Esophagus squamous epithelium (tissue), 5 donors: ENCODE measurements around the gene HSF2BP. TPM values are rescaled to one million over a fixed set of nuclear protein-coding genes. Genes with fewer than 3 reads are reported as not detected.

Source experiments
- DNase-seq: peaks from one replicate; lab custom pipeline; 2025; lab: John Stamatoyannopoulos, UW
- H3K27ac ChIP-seq, 4 donors: fragments of 200-600 bp; sonication (generic); one replicate each; pipeline ENCODE4 v1.5.1; 2016 to 2019; ENCODE audit warnings: mild to moderate bottlenecking in 1 of 4
- H3K27me3 ChIP-seq, 4 donors: fragments of 200-600 bp; sonication (generic); 1 replicate in 3 of 4; 2 replicates in 1 of 4; pipeline versions ENCODE4 v1.5.1 to v1.6.0; 2017 to 2021; ENCODE audit warnings: antibody characterized with exemption in 1 of 4
- H3K36me3 ChIP-seq, 3 donors: fragments of 200-600 bp; sonication (generic); one replicate each; pipeline ENCODE4 v1.5.1; 2016 to 2019
- H3K4me1 ChIP-seq, 3 donors: fragments of 200-600 bp; sonication (generic); one replicate each; pipeline ENCODE4 v1.5.1; 2017 to 2019
- H3K4me3 ChIP-seq, 4 donors: fragments of 200-600 bp; sonication (generic); 1 replicate in 3 of 4; 2 replicates in 1 of 4; pipeline ENCODE4 v1.5.1; 2016 to 2019; ENCODE audit warnings: mild to moderate bottlenecking in 2 of 4, moderate library complexity in 1 of 4
- H3K9me3 ChIP-seq, 3 donors: fragments of 200-600 bp; sonication (generic); one replicate each; pipeline ENCODE4 v1.5.1; 2016 to 2019
- CTCF ChIP-seq, 6 experiments: fragments of 450-650 bp in 4 of 6; fragments of 200-600 bp in 2 of 6; sonication (generic) in 2 of 6; IDR thresholded peaks; one replicate each; pipeline ENCODE4 v1.5.1; 2016 to 2019; ENCODE audit warnings: antibody characterized with exemption in 6 of 6, mild to moderate bottlenecking in 4 of 6, moderate library complexity in 4 of 6
- POLR2A ChIP-seq, 4 donors: fragments of 450-650 bp; IDR thresholded peaks; one replicate each; pipeline ENCODE4 v1.6.1; 2017; ENCODE audit warnings: antibody characterized with exemption in 4 of 4, mild to moderate bottlenecking in 4 of 4, moderate library complexity in 3 of 4
- WGBS, 2 donors: methylation state at CpG; one replicate each; pipeline ENCODE4 v1.1.5; 2018; 5-methylcytosine and 5-hydroxymethylcytosine counted together
- intact Hi-C: fragments of 100-400 bp; cut with DNase I; formaldehyde crosslinking; loops from one replicate; pipeline ENCODE4 v1.15.0; 2022
- total RNA-seq, 4 donors: library from RNA; depleted of rRNA; stranded (reverse); fragments of >200 nt; gene quantifications; one replicate each; pipeline ENCODE4 v1.1.0, GENCODE V29; 2016
- donor health status: DM: yes; HTN: yes; CAD: no.

The HSF2BP gene
- total RNA-seq, 4 donors from 2014 or later = 0.35 to 1.1 (median 0.76) TPM; not detected in 1

- no peaks in the 10 kb centered on the region for H3K4me1 ChIP-seq
- H3K9me3 ChIP-seq = no peaks in the 10 kb centered on the region
- no peak overlapping the region for H3K27ac ChIP-seq
- TF ChIP-seq CTCF (IDR thresholded peaks at IDR 0.05) (no peak), POLR2A (IDR thresholded peaks at IDR 0.05) (no peak)
- no peak for DNase-seq
- intact Hi-C loops = no loop called here
- H3K36me3 ChIP-seq = peaks cover 25 to 99% (median 43%) of the 10 kb centered on the region in 3 donors
- 84 to 87% methylated on average over 15 to 18 of the region's 25 CpGs for WGBS, 2 donors
- no peaks in the 10 kb centered on the region for H3K27me3 ChIP-seq
- no peak overlapping the region for H3K4me3 ChIP-seq
Observed at GRCh38 chr21:43691086-43691795, 32.0 kb upstream of the HSF2BP start.

GRCh38 chr21:43690346-43690745 lies 31.1 kb upstream of the HSF2BP start:
- no peaks in the 10 kb centered on the region for H3K4me1 ChIP-seq
- H3K9me3 ChIP-seq = no peaks in the 10 kb centered on the region
- DNase-seq = no peak
- H3K4me3 ChIP-seq = no peak overlapping the region
- no peak overlapping the region for H3K27ac ChIP-seq
- peaks cover 30 to 100% (median 49%) of the 10 kb centered on the region in 3 donors for H3K36me3 ChIP-seq
- intact Hi-C loops = no loop called here
- 83 to 89% methylated on average over 2 to 3 of the region's 7 CpGs for WGBS, 2 donors
- no peaks in the 10 kb centered on the region for H3K27me3 ChIP-seq
- no peak for TF ChIP-seq CTCF (IDR thresholded peaks at IDR 0.05)
- TF ChIP-seq POLR2A (IDR thresholded peaks at IDR 0.05) = no peak

GRCh38 chr21:43689556-43690337 lies 30.5 kb upstream of the HSF2BP start:
- WGBS, 2 donors = 88 to 96% methylated on average over 15 to 20 of the region's 32 CpGs
- no peaks in the 10 kb centered on the region for H3K9me3 ChIP-seq
- H3K36me3 ChIP-seq = peaks cover 30 to 100% (median 55%) of the 10 kb centered on the region in 3 donors
- no peak overlapping the region for H3K4me3 ChIP-seq
- no peaks in the 10 kb centered on the region for H3K4me1 ChIP-seq
- intact Hi-C loops = no loop called here
- no peak for DNase-seq
- H3K27ac ChIP-seq = no peak overlapping the region
- TF ChIP-seq POLR2A (IDR thresholded peaks at IDR 0.05) (no peak), CTCF (IDR thresholded peaks at IDR 0.05) (no peak)
- no peaks in the 10 kb centered on the region for H3K27me3 ChIP-seq

GRCh38 chr21:43688906-43689305 lies 29.6 kb upstream of the HSF2BP start:
- WGBS, 2 donors = 94 to 98% methylated on average over 6 to 10 of the region's 12 CpGs
- Histone ChIP-seq H3K36me3 (peaks cover 30 to 100% (median 54%) of the 10 kb centered on the region in 3 donors), H3K9me3 (no peaks in the 10 kb centered on the region), H3K4me3 (no peak overlapping the region), H3K27me3 (no peaks in the 10 kb centered on the region), H3K4me1 (no peaks in the 10 kb centered on the region), H3K27ac (no peak overlapping the region)
- intact Hi-C loops = no loop called here
- DNase-seq = no peak
- TF ChIP-seq CTCF (IDR thresholded peaks at IDR 0.05) (no peak), POLR2A (IDR thresholded peaks at IDR 0.05) (no peak)
